HG03066 (cell line): ENCODE results near the gene ACADS.

Source experiments
- ATAC-seq: cut with Tn5 transposase; IDR thresholded peaks from one replicate; pipeline ENCODE4 v1.9.1; 2021; ENCODE audit warnings: low read depth; ENCODE audit not compliant: unreplicated experiment

The ACADS gene

GRCh38 chr12:120699553-120699952 lies 26.1 kb upstream of the ACADS start:
- ATAC-seq: no peak

- ATAC-seq: no peak
These were observed 24.7 kb upstream of the ACADS start for GRCh38 chr12:120700886-120701285.

- ATAC-seq: no peak
These were observed 23.0 kb upstream of the ACADS start for GRCh38 chr12:120702637-120703036.

- no peak for ATAC-seq
These were observed 22.2 kb upstream of the ACADS start for GRCh38 chr12:120703311-120703942.

- ATAC-seq: no peak
These were observed 20.0 kb upstream of the ACADS start for GRCh38 chr12:120705618-120706017.

- no peak for ATAC-seq
These were observed 19.6 kb upstream of the ACADS start for GRCh38 chr12:120706029-120706428.

- no peak for ATAC-seq
These were observed 17.0 kb upstream of the ACADS start for GRCh38 chr12:120708651-120709050.

GRCh38 chr12:120710031-120710804 lies 15.4 kb upstream of the ACADS start, which contains the start of gene UNC119B:
UNC119B (plus strand) TSS chr12:120710458; CDS start chr12:120710475, 17 bp downstream.
- peak; percentile 71 for ATAC-seq

GRCh38 chr12:120710805-120711296 lies 14.8 kb upstream of the ACADS start:
- ATAC-seq: peak; percentile 47

GRCh38 chr12:120711411-120711810 lies 14.2 kb upstream of the ACADS start:
- ATAC-seq: no peak

GRCh38 chr12:120712610-120713009 lies 13.0 kb upstream of the ACADS start:
- no peak for ATAC-seq

GRCh38 chr12:120713861-120714482 lies 11.7 kb upstream of the ACADS start:
- ATAC-seq: no peak

- no peak for ATAC-seq
These were observed 7.6 kb upstream of the ACADS start for GRCh38 chr12:120718055-120718454.

GRCh38 chr12:120719072-120719471 lies 6.6 kb upstream of the ACADS start:
- ATAC-seq: no peak

GRCh38 chr12:120719496-120720233 lies 6.0 kb upstream of the ACADS start:
- no peak for ATAC-seq

- no peak for ATAC-seq
These were observed 5.2 kb upstream of the ACADS start for GRCh38 chr12:120720234-120720986.

- no peak for ATAC-seq
These were observed 4.4 kb upstream of the ACADS start for GRCh38 chr12:120720987-120721801.

- no peak for ATAC-seq
These were observed 3.8 kb upstream of the ACADS start for GRCh38 chr12:120721866-120722265.

- ATAC-seq: no peak
These were observed 2.8 kb upstream of the ACADS start for GRCh38 chr12:120722784-120723183.
